GM12874 (cell line): ENCODE measurements around the gene MAD2L1BP.

Experiments
- TF ChIP-seq, protein P1 (sequence below): IDR thresholded peaks from 2 replicates; pipeline ENCODE4 v1.5.1; 2011; ENCODE audit warnings: low read depth, mild to moderate bottlenecking, control low read depth, low read length, moderate library complexity; ENCODE audit not compliant: insufficient read depth

The MAD2L1BP gene

GRCh38 chr6:43621836-43622180 is 13.8 kb upstream of the MAD2L1BP start:
- TF ChIP-seq, protein P1, sequence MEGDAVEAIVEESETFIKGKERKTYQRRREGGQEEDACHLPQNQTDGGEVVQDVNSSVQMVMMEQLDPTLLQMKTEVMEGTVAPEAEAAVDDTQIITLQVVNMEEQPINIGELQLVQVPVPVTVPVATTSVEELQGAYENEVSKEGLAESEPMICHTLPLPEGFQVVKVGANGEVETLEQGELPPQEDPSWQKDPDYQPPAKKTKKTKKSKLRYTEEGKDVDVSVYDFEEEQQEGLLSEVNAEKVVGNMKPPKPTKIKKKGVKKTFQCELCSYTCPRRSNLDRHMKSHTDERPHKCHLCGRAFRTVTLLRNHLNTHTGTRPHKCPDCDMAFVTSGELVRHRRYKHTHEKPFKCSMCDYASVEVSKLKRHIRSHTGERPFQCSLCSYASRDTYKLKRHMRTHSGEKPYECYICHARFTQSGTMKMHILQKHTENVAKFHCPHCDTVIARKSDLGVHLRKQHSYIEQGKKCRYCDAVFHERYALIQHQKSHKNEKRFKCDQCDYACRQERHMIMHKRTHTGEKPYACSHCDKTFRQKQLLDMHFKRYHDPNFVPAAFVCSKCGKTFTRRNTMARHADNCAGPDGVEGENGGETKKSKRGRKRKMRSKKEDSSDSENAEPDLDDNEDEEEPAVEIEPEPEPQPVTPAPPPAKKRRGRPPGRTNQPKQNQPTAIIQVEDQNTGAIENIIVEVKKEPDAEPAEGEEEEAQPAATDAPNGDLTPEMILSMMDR = no peak

DNA sequence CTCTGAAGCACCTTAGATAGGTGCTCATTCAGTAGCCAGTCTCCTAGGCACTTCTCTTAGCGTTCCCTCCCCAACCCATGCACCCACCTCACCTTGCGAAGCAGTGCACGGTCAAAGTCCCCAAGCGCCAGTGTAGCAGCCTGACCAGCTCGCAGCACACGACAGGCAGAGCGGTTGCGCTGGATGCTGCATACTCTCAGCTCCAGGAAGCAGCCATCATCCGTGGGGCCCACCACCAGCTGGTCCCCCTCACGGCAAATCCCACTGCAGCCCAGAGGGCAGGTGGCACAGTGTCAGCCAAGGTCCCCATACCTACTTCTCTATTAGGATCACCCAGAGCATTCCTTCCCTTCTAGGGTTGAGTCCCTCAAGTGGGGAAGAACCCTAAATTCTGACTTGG is 13.1 kb upstream of the MAD2L1BP start:
- TF ChIP-seq, protein P1 = no peak

DNA sequence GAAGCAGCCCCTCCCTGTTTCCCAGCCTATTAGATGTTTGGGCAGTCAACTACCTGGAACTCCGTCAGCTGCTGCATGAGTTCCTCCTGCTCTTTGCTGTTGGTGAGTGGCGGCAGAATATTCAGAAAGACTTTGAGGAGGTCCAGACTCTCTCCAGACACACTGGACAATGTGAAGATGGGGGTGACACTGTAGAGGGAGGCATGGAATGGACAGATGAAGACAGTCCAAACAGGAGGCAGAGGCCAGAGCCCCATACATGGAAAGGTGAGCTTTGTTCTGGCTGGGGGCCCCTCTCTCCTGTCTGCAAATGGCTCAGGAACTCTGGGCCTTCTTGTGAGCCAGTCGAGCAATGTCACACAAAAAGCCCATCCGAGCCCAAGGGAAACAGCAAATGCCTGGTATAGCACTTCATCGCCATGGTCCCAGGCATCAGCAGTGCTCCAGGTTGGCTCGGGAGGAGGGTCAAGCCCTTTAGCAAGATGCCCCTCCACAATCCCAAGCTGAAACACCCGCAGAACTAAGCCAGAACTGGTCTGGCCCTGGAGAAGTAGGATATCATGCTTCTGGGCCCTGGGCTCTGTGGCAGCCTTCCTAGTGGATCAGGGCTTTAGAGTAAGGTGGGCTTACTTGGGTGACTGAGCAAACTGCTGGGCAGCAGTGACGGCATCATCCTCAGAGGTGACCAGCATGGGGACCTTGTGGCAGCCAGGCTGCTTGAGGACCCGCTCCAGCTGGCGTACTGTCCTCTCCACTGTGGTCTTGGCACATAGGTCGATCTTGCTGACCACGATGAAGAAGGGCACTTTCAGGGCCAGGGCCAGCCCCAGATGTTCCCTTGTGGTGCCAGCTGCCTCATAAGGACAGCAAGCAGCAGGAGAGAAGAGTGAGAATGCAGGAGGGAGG is 11.5 kb upstream of the MAD2L1BP start:
- TF ChIP-seq, protein P1 = no peak

GRCh38 chr6:43624786-43625288 is 10.8 kb upstream of the MAD2L1BP start:
- TF ChIP-seq, protein P1 = no peak

- TF ChIP-seq, protein P1 = no peak
Measured at GRCh38 chr6:43625393-43625992, 10.1 kb upstream of the MAD2L1BP start.

DNA sequence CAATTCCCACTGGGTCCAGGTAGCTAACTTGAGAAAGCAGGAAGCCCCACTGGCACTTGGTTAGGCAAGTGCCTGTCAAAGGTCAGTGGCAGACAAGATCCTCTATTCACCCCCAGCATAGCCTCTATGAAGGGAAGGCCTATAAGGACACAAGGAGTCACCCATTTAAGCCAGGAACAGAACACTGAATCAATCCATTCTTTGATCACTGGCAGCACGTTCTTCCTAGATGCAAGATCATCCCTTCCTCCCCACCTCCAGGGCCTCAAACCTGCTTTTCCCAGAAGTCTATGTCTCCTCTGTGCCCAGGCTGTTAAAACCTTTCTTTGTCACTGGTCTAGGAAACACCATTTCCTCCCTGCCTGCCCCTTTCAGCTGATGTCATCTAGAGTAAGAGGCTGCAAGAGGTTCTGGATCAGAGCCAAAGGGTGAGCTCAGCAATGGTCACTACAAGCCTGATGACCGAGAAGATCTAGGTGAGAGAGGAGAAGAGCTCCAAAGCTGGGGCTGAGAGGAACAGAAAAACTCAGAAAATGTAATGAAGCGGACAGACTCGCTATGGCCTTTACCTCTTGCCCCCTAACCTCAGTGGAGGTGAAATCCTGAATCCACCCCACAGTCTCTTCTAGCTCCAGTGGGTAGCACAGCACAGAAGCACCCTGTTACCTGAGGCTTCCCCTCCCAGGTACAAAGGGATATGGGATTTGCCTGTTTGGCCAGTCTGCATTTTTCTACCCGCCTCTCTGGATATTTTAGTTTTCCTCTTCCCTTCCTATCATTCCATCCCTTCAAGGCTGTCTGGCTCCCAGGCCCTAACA is 8.4 kb upstream of the MAD2L1BP start:
- TF ChIP-seq, protein P1 = no peak
